HFFc6 (cell line): Measurements from ENCODE around the gene LRRC28. TPM values are rescaled to one million over a fixed set of nuclear protein-coding genes. Genes with fewer than 3 reads are reported as not detected.

Source experiments
- DNase-seq: peaks from one replicate; pipeline ENCODE4 v3.0.0-alpha.2; 2018
- H3K27ac Mint-ChIP-seq: 2 replicates; pipeline ENCODE4 v1.8.0; 2020; ENCODE audit warnings: mild to moderate bottlenecking, mixed read lengths
- H3K27me3 Mint-ChIP-seq: 2 replicates; pipeline ENCODE4 v1.8.0; 2021; ENCODE audit warnings: mild to moderate bottlenecking, moderate library complexity, mixed read lengths; ENCODE audit not compliant: insufficient read depth
- H3K36me3 Mint-ChIP-seq: 2 replicates; pipeline ENCODE4 v1.8.0; 2021; ENCODE audit warnings: low read depth, mixed read lengths
- H3K4me1 Mint-ChIP-seq: 2 replicates; pipeline ENCODE4 v1.8.0; 2020; ENCODE audit warnings: low read depth, mixed read lengths
- H3K4me3 Mint-ChIP-seq: 2 replicates; pipeline ENCODE4 v1.8.0; 2020; ENCODE audit warnings: mild to moderate bottlenecking, moderate library complexity, mixed read lengths
- H3K9me3 Mint-ChIP-seq: 2 replicates; pipeline ENCODE4 v1.8.0; 2020; ENCODE audit warnings: mild to moderate bottlenecking, mixed read lengths
- CTCF ChIP-seq: fragments of 200-600 bp; sonication (generic); IDR thresholded peaks from 2 replicates; pipeline ENCODE4 v1.5.0; 2021; ENCODE audit warnings: antibody characterized with exemption, mild to moderate bottlenecking
- total RNA-seq, 6 experiments: library from RNA; stranded (reverse); fragmentation: NEBNext Ultra II Directional; extraction: Animal tissue kit (Norgen Biotek cat#: 25700); gene quantifications; 2 replicates in 1 of 6; 3 replicates in 5 of 6; pipeline ENCODE4 v1.2.3, GENCODE V29; 2021

Gene LRRC28
- total RNA-seq, 6 experiments from 2014 or later = 11.1 to 18.4 (median 15.1) TPM

GRCh38 chr15:99282586-99282985, 31.3 kb downstream of the LRRC28 start:
- no peak for TF ChIP-seq CTCF
- Mint-ChIP-seq H3K27ac (no peak overlapping the region), H3K36me3 (peaks cover 8% of the 10 kb centered on the region), H3K27me3 (no peaks in the 10 kb centered on the region), H3K9me3 (no peaks in the 10 kb centered on the region), H3K4me3 (no peak overlapping the region), H3K4me1 (peaks cover 35% of the 10 kb centered on the region)
- no peak for DNase-seq

GRCh38 chr15:99283717-99284116, 32.4 kb downstream of the LRRC28 start:
- Mint-ChIP-seq H3K27ac (peak overlapping the region; percentile 30; the same call in 1 of the 2 replicates), H3K4me3 (no peak overlapping the region), H3K4me1 (peaks cover 35% of the 10 kb centered on the region), H3K9me3 (no peaks in the 10 kb centered on the region), H3K36me3 (peaks cover 6% of the 10 kb centered on the region), H3K27me3 (no peaks in the 10 kb centered on the region)
- no peak for DNase-seq
- TF ChIP-seq CTCF = no peak

GRCh38 chr15:99291643-99292042, 40.4 kb downstream of the LRRC28 start:
- TF ChIP-seq CTCF = no peak
- Mint-ChIP-seq H3K4me1 (peaks cover 7% of the 10 kb centered on the region; the same call in 1 of the 2 replicates), H3K27ac (no peak overlapping the region), H3K9me3 (peaks cover 10% of the 10 kb centered on the region), H3K36me3 (peaks cover 31% of the 10 kb centered on the region), H3K4me3 (no peak overlapping the region), H3K27me3 (no peaks in the 10 kb centered on the region)
- DNase-seq = no peak

DNA sequence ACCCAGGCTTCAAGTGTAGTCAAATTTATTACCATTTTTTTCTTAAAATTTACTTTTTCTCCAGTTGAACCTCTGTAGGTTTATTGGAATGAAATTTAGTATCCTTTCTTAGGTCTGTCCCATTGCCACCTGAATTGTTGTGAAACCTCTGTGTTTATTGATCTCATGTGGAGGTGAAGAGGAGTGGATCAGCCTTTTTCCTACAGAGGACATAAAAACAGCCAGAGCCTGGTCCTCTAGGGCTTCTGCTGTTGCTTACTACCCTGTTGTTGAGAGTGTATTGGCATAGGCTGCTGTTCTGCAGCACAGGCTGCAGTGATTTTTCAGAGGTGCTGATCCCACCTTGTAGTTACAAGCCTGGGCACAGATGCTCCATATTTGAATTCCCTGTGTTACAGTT, 44.6 kb downstream of the LRRC28 start:
- TF ChIP-seq CTCF = no peak
- DNase-seq = no peak
- Mint-ChIP-seq H3K9me3 (peaks cover 10% of the 10 kb centered on the region), H3K4me3 (no peak overlapping the region), H3K27ac (no peak overlapping the region), H3K4me1 (peaks cover 8% of the 10 kb centered on the region; the same call in 1 of the 2 replicates), H3K36me3 (peaks cover 31% of the 10 kb centered on the region), H3K27me3 (no peaks in the 10 kb centered on the region)

- H3K27ac Mint-ChIP-seq = no peak overlapping the region
- no peak overlapping the region for H3K4me3 Mint-ChIP-seq
- H3K36me3 Mint-ChIP-seq = peaks cover 31% of the 10 kb centered on the region
- H3K4me1 Mint-ChIP-seq = peaks cover 8% of the 10 kb centered on the region; the same call in 1 of the 2 replicates
- TF ChIP-seq CTCF = no peak
- peaks cover 10% of the 10 kb centered on the region for H3K9me3 Mint-ChIP-seq
- H3K27me3 Mint-ChIP-seq = no peaks in the 10 kb centered on the region
- no peak for DNase-seq
These were observed 45.1 kb downstream of the LRRC28 start for GRCh38 chr15:99296386-99296785.

GRCh38 chr15:99303907-99304306, 52.6 kb downstream of the LRRC28 start:
- no peaks in the 10 kb centered on the region for H3K9me3 Mint-ChIP-seq
- TF ChIP-seq CTCF = no peak
- no peaks in the 10 kb centered on the region for H3K36me3 Mint-ChIP-seq
- no peaks in the 10 kb centered on the region for H3K27me3 Mint-ChIP-seq
- no peak overlapping the region for H3K4me3 Mint-ChIP-seq
- no peak overlapping the region for H3K27ac Mint-ChIP-seq
- H3K4me1 Mint-ChIP-seq = peaks cover 18% of the 10 kb centered on the region
- no peak for DNase-seq
